ENCODE data around the gene MGAT4C. TPM values are rescaled to one million over a fixed set of nuclear protein-coding genes. Genes with fewer than 3 reads are reported as not detected.

The MGAT4C gene
- total RNA-seq, 1 donor from 2014 or later = not detected

DNA sequence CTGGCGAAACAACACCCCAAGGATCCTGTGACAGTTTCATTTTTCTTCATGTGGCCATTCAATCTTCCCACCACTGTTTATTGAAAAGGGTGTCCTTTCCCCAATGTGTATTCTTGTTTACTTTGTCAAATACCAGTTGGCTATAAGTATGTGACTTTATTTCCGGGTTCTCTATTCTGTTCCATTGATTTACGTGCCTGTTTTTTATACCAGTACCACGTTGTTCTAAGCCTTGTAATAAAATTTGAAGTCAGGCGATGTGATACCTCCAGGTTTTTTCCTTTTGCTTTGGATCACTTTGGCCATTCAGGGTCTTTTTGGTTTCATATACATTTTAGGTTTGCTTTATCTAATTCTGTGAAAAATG is 9.1 kb upstream of the MGAT4C start:
- Histone ChIP-seq H3K79me2 (ENCODE audit: low read depth) (no peaks in the 10 kb centered on the region), H3K9ac (no peak overlapping the region), H3K4me2 (no peak overlapping the region), H3K27me3 (no peaks in the 10 kb centered on the region), H2AFZ (replicated peaks) (no peak overlapping the region), H3K9me3 (ENCODE audit: low read depth) (no peaks in the 10 kb centered on the region), H3K4me1 (no peaks in the 10 kb centered on the region), H4K20me1 (ENCODE audit: low read depth) (no peaks in the 10 kb centered on the region), H3F3A (ENCODE audit: low read depth) (no peaks in the 10 kb centered on the region), H3K27ac (no peak overlapping the region), H3K4me3 (no peak overlapping the region), H3K36me3 (no peaks in the 10 kb centered on the region)
- Mint-ChIP-seq H3K4me1 (no peaks in the 10 kb centered on the region), H3K36me3 (no peaks in the 10 kb centered on the region), H3K27me3 (ENCODE audit: insufficient read depth, low read depth) (no peaks in the 10 kb centered on the region), H3K27ac (no peak overlapping the region), H3K9me3 (no peaks in the 10 kb centered on the region), H3K4me3 (no peak overlapping the region)
- no peak for TF ChIP-seq EZH2phosphoT487 (IDR thresholded peaks at IDR 0.05)
- TF ChIP-seq, protein P1, sequence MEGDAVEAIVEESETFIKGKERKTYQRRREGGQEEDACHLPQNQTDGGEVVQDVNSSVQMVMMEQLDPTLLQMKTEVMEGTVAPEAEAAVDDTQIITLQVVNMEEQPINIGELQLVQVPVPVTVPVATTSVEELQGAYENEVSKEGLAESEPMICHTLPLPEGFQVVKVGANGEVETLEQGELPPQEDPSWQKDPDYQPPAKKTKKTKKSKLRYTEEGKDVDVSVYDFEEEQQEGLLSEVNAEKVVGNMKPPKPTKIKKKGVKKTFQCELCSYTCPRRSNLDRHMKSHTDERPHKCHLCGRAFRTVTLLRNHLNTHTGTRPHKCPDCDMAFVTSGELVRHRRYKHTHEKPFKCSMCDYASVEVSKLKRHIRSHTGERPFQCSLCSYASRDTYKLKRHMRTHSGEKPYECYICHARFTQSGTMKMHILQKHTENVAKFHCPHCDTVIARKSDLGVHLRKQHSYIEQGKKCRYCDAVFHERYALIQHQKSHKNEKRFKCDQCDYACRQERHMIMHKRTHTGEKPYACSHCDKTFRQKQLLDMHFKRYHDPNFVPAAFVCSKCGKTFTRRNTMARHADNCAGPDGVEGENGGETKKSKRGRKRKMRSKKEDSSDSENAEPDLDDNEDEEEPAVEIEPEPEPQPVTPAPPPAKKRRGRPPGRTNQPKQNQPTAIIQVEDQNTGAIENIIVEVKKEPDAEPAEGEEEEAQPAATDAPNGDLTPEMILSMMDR (IDR thresholded peaks at IDR 0.05) = no peak
- DNase-seq (ENCODE audit: low spot score) = no peak

DNA sequence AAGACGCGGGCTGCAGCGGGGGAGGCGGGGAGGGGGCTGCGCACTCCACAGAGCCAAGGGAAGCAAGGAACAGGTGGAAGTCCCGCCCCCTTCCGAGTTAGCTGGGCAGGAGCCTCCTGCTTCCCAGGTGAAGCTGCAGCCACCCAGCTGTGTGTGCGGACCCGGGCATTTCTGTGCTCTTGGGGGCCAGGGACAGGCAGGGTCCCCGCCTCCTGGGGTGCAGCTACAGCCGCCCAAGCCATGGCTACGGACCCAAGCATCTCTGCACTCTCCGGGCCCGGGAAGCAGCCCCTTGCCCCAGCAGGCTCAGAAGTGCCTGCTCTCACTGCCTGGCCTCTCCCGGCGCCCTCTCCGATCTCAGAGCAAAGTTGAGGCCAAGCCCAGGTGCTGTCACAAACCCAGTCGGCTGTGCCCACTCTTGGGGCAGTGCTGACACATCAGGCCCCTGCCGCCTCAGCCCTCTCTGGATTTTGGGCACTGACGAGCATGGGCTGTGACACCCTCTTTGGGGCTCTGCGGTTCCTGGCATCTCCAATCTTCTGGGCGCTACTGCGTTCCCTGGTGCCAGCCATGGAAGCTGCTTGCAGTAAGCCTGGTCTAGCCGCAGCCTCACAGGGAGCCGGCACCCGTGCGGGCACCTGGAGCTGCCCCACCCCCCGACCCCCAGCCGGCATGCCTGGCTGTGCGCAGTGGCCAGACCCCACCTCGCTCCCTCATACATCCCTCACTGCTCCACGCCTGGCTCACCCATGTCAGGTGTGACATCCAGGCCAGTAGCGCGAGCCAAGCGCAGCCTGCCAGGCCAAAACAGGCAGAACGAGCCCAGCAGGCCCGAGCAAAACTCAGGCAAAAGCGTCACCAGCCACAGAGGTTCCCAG is 8.5 kb upstream of the MGAT4C start:
- Histone ChIP-seq H2AFZ (replicated peaks) (peak overlapping the region; percentile 54), H3K9ac (no peak overlapping the region), H3F3A (ENCODE audit: low read depth) (no peaks in the 10 kb centered on the region), H4K20me1 (ENCODE audit: low read depth) (no peaks in the 10 kb centered on the region), H3K36me3 (no peaks in the 10 kb centered on the region), H3K79me2 (ENCODE audit: low read depth) (no peaks in the 10 kb centered on the region), H3K9me3 (ENCODE audit: low read depth) (no peaks in the 10 kb centered on the region), H3K27ac (no peak overlapping the region), H3K4me1 (no peaks in the 10 kb centered on the region), H3K27me3 (no peaks in the 10 kb centered on the region), H3K4me2 (peak overlapping the region; percentile 50), H3K4me3 (peak overlapping the region; percentile 32)
- H3K36me3 Mint-ChIP-seq = no peaks in the 10 kb centered on the region
- H3K4me1 Mint-ChIP-seq = no peaks in the 10 kb centered on the region
- no peak overlapping the region for H3K4me3 Mint-ChIP-seq
- H3K9me3 Mint-ChIP-seq = no peaks in the 10 kb centered on the region
- H3K27me3 Mint-ChIP-seq (ENCODE audit: insufficient read depth, low read depth) = no peaks in the 10 kb centered on the region
- no peak overlapping the region for H3K27ac Mint-ChIP-seq
- DNase-seq (ENCODE audit: low spot score) = peak; percentile 36
- TF ChIP-seq EZH2phosphoT487 (IDR thresholded peaks at IDR 0.05) (no peak), EZH2 (IDR thresholded peaks at IDR 0.05) (no peak)
- TF ChIP-seq, protein P1 (IDR thresholded peaks at IDR 0.05) = no peak

DNA sequence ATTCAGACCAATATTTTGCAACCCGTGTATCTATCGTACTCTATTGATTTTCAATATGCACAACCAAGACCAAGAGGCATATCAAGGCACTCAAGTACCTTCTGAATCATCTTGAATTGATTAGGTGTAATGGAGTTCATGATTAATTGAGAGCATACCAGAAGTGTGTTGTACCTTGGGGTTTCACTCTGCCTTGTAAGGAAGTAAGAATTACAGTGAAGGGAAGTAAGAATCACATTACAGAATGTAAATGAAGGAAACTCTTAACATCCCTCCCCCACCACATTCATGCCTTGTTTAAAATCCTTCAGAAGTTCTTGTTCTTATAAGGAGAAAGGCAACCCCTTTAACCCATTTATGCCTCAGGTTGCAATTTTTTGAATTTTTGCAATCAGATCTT is 5.4 kb upstream of the MGAT4C start:
- no peak overlapping the region for H3K27ac ChIP-seq
- H3K9ac ChIP-seq = no peak overlapping the region
- H3K36me3 ChIP-seq = no peaks in the 10 kb centered on the region
- no peak overlapping the region for H3K27ac Mint-ChIP-seq
- H3K36me3 Mint-ChIP-seq = no peaks in the 10 kb centered on the region
- no peak overlapping the region for H3K4me3 Mint-ChIP-seq
- H3K9me3 ChIP-seq (ENCODE audit: low read depth) = no peaks in the 10 kb centered on the region
- H3K9me3 Mint-ChIP-seq = no peaks in the 10 kb centered on the region
- no peaks in the 10 kb centered on the region for H3K79me2 ChIP-seq (ENCODE audit: low read depth)
- no peaks in the 10 kb centered on the region for H3F3A ChIP-seq (ENCODE audit: low read depth)
- H3K4me2 ChIP-seq = no peak overlapping the region
- H4K20me1 ChIP-seq (ENCODE audit: low read depth) = no peaks in the 10 kb centered on the region
- H3K27me3 Mint-ChIP-seq (ENCODE audit: insufficient read depth, low read depth) = no peaks in the 10 kb centered on the region
- no peaks in the 10 kb centered on the region for H3K27me3 ChIP-seq
- no peak for DNase-seq (ENCODE audit: low spot score)
- TF ChIP-seq EZH2phosphoT487 (IDR thresholded peaks at IDR 0.05) = no peak
- no peak for TF ChIP-seq EZH2 (IDR thresholded peaks at IDR 0.05)
- TF ChIP-seq, protein P1 (IDR thresholded peaks at IDR 0.05) = no peak
- peaks cover 8% of the 10 kb centered on the region for H3K4me1 Mint-ChIP-seq
- peaks cover 8% of the 10 kb centered on the region for H3K4me1 ChIP-seq
- H3K4me3 ChIP-seq = no peak overlapping the region
- H2AFZ ChIP-seq (replicated peaks) = no peak overlapping the region
